ENCODE data around the gene TOPBP1.
"Not testable (repeated sequence)": the region's sequence is repeated elsewhere in the genome, so short reads cannot be mapped to it uniquely, and the experiment has no call there.

The TOPBP1 gene

DNA sequence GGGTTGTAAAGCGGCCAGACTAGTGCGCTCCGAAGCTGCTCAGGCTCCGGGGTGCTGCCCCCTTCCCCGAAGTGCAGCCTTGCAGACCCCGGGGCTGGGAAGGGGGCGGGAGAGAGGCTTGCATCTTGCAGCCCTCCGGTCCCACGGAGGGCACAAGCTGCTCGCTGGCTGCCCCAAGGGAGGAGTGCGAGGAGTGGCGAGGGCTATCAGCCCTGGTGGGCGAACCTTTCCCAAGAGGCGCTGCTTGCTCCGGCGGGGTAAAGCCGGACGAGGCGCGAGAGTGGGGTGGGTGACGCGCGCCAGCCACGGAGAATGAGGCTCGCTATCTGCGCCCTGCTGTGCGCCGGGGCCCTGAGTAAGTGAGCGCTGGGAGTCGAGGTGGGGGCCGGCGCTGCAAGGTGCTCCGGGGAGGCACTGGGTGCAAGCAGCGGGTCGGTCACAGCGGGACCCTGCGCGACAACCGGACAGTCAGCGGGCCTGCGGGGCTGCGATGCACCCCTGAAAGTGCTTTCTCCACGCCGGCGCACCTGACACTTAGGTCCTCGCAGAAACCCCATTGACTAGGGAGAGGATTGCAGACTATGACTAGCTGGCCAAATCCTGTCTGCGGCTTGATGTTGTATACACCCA, 12.7 kb upstream of the TOPBP1 start:
- DNase-seq (ENCODE audit: low spot score), result peak; percentile 59

DNA sequence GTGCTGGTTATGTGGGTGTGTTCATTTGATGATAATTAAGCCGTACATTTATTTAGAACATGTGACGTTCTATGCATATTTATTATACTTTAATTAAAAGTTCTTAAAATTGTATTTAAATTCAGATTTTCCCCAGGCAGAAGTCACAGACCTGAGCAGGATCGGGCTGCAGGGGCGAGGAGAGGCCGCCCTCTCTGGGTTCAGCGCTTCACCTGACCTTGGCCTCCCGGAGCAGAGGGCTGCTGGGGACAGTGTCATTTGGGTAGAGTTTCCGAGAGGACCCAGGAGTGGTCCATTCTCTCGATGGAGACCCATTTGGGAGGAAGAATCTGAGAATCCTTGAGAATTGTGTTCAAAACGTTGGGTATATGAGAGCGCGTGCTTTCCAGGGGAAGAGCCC, 12.0 kb upstream of the TOPBP1 start:
- no peak for DNase-seq (ENCODE audit: low spot score)

DNA sequence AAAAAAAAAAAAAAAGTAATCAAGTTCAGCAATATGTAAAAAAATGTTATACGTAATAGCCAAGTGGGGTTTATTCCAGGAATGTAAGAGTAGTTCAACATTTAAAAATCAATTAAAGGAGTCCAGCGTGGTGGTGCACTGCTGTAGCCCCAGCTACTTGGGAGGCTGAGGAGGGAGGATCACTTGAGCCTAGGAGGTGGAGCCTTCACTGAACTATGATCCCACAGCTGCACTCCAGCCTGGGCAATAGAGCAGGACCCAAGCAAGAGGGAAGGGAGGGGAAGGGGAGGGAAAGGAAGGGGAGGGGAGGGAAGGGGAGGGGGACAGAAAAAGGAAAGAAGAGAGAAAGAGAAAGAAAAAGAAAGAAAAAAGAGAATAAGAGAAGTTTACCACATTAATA, 10.7 kb upstream of the TOPBP1 start:
- no peak for DNase-seq (ENCODE audit: low spot score)

DNA sequence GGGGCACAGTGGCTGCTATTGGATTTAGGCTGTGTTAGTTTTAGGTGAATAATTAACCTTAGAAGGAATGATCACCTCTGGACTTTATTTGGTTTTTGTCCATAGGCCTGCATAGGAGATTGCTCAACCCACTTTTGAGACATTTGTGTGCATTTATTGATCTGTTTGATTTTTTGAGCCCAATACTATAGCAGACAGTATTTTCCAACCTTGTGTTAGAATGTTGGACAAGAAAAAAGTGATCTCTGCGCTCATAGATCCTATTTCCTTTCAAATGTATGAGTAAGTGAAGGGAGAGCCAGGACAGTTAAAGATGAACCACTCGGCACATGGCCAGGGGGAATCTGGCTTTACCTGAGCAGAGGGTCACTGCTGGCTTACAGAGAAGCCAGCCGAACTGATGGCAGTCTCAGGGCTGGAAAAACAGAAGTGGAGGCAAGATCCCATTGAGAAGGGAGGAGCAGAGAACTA, 8.8 kb upstream of the TOPBP1 start:
- no peak for DNase-seq (ENCODE audit: low spot score)

DNA sequence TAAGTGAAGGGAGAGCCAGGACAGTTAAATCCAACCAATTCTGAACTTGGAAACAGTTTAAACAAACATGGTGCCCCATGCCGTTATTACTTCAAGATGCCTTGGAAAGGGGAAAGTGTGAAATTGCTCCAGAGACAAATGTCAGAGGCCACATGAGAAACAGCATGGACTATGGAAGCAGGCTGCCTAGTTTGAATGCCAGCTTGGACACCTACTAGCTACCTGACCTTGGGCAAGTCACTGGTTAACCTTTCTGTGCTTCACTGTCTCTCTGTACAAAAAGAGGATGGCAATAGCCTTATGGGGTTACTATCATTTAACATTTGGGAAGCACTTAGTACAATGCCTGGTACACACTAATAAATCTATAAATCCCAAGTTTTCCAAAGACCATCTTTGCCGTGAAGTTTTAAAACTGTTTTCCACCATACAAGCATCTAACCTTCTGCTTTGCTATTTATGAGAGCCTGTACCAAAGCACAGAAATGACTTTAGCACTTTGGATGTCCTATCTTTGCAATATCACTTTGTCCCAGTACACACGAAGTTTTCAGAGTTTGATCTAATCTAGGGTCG, 8.3 kb upstream of the TOPBP1 start:
- no peak for DNase-seq (ENCODE audit: low spot score)

DNA sequence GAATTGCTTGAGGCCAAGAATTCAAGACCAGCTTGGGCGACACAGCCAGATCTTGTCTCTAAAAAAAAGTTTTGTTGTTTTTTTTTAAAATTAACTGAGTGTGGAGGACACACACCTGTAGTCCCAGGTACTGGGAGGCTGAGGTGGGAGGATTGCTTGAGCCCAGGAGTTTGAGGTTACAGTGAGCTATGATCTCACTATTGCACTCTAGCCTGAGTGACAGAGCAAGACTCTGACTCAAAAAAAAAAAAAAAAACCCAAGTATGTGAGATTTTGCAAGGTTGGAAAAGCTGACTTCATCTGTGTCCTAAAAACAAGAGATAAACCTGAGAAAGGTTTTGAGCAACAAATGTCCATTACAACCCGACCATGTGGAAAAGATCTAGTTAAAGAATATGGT, 5.4 kb upstream of the TOPBP1 start:
- DNase-seq (ENCODE audit: low spot score), result no peak

DNA sequence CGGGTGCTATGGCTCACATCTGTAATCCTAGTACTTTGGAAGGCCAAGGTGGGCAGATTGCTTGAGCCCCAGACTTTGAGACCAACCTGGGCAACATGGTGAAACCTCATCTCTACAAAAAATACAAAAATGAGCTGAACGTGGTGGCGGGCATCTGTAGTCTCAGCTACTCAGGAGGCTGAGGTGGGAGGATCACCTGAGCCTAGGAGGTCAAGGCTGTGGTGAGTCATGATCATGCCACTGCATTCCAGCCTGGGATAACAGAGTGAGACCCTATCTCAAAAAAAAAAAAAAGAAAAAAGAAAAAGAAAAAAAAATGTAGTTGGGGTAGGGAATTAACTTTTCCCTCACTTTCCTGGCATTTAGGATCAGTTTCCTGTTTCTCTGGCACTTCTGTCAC, 3.4 kb upstream of the TOPBP1 start:
- not testable (repeated sequence) for DNase-seq (ENCODE audit: low spot score)

DNA sequence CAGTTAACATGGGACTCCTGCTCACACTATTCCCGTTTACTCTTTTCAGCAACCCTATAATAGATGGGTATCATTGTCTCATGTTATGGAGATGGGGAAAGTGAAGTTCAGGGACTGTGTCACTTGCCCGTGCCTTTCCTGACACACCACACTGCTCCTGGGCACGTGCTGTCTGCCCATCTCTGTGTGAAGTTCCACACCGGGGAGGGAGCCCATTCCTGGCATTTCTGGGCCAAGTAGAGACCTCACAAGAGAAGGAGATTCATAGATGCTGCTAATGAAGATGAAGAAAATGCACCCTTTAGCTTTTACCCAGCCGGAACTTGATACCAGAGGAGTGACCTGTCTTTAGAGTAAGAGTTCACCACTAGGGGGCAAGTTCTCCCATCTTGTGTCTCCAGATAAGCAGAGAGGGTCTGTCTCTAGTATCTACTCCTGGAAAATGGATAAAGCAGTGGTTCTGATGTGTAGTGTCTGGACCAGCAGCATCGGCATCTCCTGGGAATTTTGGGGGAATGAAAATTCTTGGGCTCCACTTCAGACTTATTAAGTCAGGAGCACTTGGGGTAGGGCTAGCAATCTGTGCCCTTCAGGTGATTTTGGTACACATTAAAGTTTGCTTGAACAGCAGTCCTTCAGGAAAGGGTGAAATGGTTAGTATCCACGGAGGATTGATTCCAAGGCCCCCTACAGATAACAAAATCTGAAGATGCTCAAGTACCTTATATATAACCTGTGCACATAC, 2.0 kb upstream of the TOPBP1 start:
- peak; percentile 61 for DNase-seq (ENCODE audit: low spot score)

DNA sequence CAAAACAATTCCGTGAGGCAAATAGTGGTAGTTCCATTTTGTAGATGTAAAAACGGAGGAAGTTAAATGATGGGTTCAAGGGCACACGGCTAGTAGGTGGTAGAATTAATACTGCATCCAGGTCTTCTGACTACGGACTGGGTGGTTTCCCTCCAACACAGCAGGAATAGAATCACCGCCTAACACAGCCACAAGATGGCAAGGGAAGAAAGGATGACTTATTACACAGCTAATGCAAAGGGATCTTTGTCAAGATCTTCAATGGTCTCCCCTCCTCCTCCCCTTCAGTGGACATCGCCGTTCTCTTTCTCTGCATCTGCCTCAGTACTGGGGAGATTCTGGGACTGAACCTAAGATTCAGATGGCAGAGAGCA, 524 bp upstream of the TOPBP1 start:
- DNase-seq (ENCODE audit: low spot score), result peak; percentile 49

DNA sequence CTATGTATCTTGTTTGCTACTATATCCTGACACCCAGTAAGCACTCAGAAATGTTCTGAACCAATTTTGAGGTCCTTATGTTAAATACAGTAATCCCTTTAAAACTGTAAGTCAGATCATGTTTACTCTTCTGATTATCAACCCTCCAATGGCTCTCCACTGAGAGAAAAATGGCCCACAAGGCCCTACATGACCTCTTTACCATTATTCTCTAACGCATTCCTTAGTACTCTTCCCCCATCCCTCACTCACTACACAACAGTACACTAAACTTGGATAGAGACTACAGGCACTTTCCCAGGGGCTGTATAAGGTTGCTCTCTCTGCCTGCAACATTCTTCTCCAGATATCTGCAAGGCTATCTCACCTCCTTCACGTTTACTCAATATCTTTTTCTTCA, 1.9 kb downstream of the TOPBP1 start:
- no peak for DNase-seq (ENCODE audit: low spot score)

DNA sequence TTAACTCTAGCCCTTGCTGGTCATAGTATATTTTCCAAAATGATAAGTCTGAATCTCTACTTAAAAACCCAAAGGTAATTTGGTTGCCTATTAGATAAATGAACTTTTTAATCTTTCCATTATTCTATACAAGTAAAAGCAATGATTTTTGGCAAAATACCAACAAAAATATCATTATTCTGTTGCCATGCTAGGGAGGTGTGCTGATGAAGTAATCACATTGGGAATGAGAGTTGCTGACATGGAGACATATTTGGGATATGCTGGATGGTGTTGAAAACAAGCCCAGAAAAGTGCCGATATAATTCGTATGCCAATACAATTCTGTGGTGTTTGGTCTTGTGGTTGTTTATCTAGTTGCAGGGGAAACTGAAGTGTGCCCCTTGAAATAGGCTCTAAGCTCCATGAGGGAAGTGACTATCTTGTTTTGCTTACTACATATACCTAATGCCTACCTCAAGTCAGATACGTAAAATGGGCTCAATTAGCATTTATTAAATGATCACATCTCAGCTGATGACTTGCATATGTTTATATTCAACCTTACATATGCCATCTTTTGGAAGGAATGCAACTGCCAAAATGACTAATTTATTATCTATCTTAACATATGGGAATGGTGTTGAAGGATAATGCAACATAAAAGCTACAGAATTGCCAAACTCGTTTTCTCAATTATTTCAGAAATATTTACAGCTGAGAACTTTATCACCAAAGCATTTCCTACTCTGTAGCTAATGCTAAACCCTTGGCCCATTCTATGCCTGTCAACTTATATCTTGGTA, 5.8 kb downstream of the TOPBP1 start:
- DNase-seq (ENCODE audit: low spot score), result no peak

DNA sequence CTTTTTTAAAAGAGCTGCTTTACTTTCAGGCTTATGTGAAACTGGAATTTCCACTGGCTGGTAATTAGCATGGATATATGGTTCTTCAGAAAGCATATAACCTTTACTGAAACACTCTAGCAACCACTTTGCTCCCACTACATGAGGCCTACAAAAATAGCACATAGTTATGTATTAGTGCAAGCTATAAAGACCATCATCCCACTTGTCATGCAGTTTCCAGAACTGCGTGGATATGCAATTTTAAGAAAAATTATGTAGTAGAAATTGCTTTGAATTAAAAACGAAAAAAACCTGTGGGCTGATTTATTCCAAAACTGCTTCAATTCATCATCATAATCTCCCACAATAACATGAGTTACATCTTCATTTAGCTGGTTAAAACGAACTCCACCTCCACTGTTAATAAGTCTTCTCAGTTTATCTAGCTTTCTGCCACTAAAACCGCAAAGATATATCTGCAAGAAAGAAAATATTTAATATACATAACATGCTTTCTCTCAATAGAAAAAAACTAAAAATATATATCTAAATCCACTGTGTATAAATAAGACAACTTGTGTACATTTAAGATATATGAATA, 12.2 kb downstream of the TOPBP1 start:
- no peak for DNase-seq (ENCODE audit: low spot score)

DNA sequence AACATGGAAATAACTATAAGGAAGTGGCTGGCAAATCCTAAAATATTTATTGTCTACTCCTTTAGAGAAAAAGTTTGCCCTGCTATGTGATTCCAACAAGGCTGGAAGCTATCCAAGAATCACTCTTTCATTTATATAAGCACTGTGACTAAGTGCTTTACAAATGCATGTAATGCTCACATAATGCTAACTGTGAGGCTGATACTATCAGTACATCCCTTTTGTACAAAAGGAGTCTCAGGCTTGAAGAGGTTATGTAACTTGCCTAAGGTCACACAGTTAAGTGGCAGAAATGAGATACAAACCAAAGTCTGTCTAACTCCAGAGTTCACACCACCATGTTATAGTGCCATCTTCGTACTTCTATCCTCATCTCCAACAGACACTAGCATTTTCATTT, 17.0 kb downstream of the TOPBP1 start:
- DNase-seq (ENCODE audit: low spot score), result no peak

DNA sequence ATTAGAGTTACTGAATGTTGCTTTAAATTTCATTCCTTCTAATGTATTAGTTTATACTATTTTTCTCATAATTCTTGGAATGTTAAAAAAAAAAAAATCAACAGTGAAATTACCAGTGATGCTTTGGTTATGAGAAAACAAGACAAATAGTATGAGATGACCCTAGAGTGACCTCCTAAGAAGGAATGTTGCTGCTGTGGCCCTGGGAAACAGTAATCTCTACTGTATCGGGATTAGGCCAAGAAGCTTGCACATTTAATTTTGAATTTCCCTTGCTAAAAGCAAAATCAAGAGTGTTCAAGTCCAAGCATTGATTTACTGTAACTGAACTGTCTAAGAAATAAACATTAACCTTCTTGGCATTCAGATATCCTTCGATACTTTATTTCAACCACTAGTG, 18.1 kb downstream of the TOPBP1 start:
- DNase-seq (ENCODE audit: low spot score), result no peak

DNA sequence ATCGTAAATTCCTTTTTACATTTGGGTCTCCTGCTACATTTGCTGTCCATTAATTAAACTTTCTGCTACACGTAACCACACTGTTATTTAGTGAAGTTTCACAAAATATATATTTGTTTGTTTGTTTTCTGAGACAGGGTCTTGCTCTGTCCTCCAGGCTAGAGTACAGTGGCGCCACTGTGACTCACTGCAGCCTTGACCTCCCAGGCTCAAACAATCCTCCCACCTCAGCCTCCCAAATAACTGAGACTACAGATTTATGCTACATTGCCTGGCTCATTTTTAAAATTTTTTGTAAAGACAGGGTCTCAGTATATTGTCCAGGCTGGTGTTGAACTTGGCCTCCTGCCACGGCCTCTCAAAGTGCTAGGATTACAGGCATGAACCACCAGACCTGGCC, 20.5 kb downstream of the TOPBP1 start:
- no peak for DNase-seq (ENCODE audit: low spot score)

DNA sequence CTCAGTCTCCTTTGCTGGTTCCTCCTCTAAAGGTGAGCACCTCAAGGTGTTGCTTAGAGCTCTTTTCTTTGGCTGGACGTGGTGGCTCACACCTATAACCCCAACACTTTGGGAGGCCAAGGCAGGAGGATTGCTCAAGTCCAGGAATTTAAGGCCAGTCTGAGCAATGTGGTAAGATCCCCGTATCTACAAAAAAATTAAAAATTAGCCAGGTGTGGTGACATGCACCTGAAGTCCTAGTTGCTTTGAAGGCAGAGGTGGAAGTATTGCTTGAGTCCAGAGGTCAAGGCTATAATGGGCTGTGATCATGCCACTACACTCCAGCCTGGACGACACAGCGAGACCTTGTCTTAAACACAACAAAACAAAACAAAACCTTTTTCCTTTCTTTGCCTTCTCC, 28.3 kb downstream of the TOPBP1 start:
- DNase-seq (ENCODE audit: low spot score), result no peak

DNA sequence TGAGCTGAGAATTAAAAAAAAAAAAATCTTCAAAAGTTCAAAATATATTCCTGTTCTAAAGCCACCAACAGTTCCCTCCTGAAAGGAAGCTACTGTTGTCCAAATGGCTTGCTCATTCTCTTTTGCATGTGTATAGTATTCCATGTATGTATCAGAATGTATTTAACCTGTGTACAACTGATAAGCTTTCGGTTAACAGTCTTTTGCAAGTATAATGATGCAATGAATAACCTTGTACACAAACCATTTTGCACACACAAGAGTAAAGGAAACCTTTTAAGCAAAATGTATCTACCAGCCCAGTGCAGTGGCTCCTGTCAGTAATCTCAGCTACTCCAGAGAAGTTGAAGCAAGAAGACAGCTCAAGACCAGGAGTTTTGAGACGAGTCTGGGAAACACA, 32.6 kb downstream of the TOPBP1 start:
- DNase-seq (ENCODE audit: low spot score), result no peak

DNA sequence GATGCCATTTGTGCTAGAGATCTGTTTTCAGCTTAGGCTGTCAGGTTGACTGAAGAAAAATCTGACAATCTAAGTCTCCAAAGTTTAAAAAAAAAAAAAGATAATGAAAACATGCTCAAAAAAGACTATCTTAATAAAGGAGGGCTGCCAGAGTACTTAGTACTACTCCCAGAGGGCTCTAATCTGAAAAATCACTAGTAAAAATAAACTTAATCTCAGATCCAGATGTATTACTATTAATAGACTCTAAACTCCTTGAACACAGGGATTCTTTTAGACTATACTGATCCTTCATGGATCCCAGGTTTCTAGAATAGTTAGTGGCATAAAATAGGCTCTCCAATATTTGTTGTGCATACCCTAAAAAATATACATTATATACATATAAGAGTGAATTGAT, 34.0 kb downstream of the TOPBP1 start:
- DNase-seq (ENCODE audit: low spot score), result no peak

DNA sequence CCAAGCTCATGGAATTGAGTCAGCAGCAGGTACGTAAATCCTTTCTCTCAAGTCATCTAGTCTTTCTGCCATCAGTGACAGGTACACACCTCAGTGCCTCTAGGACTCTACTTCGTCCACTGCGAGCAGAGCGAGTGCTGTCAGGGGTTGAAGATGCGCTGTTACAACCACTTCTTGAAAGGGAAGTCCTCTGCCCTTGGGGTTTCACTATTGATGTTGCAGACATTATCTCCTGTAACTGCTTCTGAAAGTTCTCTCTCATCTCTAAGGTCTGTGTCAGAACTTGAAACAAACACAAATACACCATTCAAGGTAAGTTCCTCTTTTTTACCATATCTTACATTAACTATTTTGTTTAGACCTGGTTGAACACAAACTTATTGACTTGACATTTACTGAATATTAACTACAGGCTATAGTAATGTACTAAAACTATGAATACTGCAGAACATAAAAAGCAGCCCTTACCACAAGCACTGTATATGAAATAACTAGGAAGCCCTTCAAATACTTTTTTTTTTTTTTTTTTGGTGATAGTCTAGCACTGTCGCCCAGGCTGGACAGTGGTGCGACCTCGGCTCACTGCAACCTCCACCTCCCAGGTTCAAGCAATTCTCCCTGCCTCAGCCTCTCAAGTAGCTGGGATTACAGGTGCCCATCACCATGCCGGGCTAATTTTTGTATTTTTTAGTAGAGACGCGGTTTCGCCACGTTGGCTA, 41.5 kb downstream of the TOPBP1 start:
- no peak for DNase-seq (ENCODE audit: low spot score)

DNA sequence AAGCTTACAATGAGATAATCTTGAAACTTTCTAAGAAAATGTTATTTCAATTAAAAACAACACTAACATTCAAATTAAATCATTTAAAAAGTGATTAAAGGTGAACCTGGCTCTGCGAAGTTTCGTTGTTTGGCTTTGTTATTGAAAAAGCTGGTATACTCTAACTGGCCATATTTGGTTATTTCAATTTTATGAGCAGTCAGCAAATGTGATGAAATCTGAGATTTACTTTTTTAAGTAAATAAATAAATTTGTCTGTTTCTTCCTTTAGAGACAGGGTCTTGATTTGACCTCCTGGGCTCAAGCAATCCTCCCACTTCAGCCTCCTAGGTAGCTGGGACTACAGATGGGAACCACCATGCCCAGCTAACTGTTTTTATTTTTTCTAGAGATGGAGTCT, 50.2 kb downstream of the TOPBP1 start:
- no peak for DNase-seq (ENCODE audit: low spot score)

DNA sequence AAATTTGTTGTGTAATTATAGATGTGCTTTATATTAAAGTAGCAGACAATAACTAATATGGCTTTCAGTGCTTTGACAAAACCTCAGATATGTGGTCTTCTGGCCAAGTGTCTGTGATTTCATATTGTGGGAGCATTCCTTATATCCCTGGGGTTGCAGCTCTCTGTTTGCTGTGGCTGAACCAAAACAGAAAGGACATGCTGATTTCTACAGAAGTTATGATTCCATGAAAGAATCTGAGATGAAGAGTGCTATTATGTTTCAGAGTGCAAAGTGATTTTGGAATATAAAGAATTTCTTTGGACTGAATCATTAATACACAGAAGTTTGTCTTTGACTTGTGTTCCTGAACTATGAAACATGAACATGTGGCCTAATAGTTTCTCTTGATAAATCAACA, 51.7 kb downstream of the TOPBP1 start:
- no peak for DNase-seq (ENCODE audit: low spot score)

DNA sequence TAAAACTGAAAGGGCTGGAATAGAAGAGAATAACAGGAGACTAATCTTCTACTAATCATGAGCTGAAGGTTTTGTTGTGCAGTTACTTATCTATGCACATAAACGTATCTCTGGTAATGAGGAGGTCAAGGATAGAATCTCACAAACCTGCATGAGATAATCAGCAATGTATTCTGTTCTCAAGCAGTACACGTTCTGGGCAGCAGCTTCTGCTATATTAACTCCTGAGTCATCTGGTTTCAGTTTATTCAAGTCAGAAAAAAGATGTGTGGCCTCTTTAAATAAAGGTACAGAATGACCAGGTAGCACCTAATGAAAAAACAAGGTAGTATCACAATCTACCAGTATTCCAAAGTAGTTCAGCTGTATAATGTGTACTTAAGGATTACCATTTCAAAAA, 53.4 kb downstream of the TOPBP1 start:
- DNase-seq (ENCODE audit: low spot score), result no peak
